GM19043 (cell line): ENCODE measurements around the gene HECW1.

Source experiments
- ATAC-seq: cut with Tn5 transposase; IDR thresholded peaks from one replicate; pipeline ENCODE4 v1.9.1; 2021; ENCODE audit warnings: low read depth; ENCODE audit not compliant: unreplicated experiment

HECW1 gene

DNA sequence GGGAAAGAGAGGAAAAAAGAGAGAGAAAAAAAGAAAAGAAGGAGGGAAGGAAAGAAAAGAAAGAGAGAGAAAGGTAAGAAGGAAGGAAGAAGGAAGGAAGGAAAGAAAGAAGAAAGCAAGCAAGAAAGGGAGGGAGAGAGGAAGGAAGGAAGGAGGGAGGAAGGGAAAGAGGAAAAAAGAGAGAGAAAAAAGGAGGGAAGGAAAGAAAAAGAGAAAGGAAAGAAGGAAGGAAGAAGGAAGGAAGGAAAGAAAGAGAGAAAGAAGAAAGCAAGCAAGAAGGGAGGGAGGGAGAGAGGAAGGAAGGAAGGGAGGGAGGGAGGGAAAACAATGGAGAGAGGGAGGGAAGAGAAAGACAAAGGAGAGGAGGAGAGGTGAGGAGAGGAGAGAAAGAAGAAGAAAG, 135.3 kb downstream of the HECW1 start:
- no peak for ATAC-seq

DNA sequence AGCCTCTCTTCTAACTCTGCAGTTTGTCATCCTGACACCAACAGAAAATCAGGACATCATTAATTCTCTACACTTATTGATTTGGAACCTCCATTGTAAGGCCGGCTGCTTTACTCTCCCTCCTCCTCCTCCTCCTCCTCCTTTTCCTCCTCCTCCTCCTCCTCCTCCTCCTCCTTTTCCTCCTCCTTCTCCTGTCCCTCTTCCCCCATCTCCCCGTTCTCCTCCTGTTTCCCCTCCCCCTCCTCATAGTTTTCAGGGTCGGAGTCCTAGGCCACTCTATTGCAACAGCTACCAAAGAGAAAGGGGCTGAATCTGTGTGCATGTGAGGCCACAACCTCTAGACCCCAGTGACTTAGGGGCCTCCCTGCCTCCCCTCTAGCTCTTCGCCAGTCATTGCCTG, 136.1 kb downstream of the HECW1 start:
- ATAC-seq: no peak

DNA sequence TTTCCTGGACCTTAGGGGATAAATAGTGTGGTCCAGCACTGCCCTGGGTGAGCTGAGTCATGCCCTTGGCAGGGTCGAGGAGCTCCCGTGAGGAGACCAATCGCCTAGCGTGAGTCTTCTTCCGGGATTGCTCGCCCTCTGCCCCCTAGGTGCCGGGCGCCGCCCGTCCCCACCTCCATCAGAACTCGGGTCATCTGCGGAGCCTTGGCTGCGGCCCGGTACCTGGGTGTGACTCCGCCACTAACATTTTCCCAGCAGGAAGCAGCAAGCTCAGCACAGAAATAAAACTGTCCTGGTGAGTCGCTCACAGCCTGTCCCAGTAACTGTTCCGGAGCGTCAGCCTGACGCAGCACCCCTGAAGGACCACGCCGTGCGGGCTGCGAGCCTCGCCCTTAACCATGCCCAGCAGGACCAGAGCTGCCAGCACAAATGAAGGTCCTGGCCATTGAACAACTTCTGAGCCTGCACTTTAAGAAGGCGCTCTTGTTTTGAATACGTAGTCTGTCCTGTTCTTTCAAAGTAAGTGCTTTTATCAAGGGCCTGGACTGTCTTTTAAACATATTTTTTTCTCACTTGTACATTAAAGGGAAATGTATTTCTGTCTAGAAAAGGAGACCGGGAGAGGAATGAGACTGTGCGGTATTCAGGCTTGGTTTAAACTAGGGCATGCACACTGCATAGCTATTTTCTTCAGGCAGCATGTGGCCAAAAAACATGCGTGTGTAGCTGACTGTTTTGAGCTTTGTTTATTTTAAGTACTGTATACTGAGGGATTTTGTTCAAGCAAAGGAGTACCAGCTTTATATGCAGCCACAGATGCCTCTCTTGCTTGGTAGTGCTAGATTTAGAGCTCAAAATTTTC, 136.7 kb downstream of the HECW1 start:
- no peak for ATAC-seq

DNA sequence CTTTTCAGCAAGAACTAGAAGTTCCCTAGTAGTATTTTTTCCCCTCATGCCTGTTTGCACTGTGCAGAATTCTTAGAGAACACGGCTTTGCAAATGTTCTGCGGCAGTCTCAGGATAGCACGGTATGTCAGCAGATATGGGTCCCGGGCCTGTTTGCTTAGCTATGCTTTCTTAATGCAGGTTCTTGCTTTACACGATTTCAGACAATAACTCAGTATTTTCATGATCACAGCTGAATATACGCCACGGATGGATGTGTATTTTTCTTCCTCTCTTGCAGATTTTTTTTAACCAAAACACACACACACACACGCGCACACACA, 137.3 kb downstream of the HECW1 start:
- ATAC-seq: no peak

DNA sequence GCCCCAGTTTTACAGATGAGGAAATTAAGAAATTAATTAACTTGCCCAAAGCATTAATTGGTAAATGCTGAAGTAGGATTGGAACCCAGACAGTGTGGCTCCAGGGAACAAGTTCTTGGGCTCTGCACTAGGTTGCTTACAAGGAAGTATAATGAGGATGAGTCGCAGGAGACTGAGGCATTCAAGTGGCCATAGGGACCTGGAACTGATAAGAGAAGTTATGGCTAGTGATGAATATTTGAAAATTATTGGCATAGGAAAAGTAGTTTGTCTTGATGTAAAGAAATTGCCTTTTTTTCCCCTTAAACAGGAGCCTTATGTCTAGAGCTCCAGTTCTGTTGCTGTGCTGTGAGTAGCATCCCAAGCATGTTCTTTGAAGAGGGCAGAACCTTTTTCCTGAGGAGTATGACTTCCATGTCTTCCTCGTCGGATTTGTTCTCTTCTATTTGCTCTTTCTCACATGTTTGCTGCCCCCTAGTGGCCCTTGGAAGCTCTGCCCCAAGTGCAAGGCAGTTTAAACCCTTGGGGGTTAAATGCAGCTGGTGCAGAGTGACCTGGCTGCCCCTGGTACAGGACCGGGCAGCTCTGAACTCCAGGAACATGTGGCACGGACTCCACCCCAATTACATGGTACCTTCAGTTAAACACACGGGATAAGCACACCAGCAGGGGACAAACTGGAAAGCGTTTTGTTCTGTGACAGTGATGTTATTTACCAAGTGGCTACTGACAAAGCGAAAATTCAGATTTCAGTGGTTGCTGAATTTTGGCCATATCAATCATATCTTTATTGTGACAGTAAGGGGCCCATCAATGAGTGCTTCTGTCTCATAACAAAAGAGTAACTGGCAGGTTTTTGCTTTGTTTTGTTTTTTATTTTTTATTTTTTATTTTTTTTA, 148.8 kb downstream of the HECW1 start:
- peak; percentile 80 for ATAC-seq

DNA sequence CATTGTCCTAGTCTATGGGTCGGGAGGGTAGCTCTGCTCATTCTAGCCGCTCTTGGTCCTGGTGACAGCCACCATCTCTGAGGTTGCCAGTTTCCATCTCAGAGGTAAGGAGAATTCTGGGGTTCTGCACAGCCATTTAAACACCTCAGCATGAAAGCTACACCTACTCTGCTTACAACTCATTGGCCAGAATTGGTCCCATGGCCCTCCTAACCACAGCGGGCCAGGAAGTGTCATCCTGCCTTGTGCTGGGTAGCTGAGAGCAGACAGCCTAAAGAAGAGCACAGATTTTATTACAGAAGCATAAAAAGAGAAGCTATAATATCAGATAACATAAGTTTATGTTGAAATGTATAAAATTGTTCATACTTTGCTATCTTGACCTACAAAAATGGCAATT, 152.7 kb downstream of the HECW1 start:
- ATAC-seq: no peak

DNA sequence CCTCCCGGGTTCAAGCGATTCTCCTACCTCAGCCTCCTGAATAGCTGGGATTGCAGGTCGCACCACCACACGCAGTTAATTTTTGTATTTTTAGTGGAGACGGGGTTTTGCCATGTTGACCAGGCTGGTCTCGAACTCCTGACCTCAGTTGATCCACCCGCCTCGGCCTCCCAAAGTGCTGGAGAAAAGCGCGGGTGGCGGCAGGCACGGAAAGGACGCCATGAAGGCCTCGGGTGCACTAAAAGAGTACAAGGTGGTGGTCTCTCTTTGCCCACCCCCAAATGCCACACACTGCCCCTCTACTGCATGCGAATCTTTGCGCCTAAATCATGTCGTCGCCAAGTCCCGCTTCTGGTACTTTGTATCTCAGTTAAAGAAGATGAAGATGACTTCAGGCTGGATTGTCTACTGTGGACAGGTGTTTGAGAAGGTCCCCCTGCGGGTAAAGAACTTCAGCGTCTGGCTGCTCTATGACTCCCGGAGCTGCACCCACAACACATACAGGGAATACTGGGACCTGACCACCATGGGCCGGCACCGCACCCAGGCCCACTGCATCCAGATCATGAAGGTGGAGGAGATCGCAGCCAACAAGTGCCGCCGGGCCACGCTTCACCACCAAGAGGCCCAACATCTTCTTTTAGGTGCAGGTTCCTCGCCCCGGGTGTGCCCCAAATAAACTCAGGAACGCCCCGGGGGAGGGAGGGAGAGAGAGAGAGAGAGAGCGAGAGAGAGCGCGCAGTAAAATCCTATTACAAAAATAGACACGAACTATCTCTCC, 161.7 kb downstream of the HECW1 start:
- ATAC-seq: no peak

DNA sequence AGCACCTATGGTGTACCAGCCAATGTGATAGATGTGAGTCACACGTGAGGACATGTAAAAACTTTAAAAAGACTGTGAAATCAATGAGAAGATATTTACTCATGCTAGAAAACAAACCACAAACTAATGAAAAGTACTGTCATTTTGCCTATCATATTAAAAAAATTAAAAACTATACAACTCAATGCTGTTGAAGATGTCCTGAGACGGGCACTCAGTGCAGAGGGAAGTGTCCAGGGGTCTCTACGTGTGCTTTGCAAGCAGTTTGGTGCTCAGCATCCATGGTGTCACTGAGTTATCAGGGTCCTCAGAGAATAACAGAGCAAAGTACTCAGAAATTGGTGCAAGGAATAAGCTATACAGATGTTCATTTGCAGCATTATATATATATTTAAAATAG, 162.3 kb downstream of the HECW1 start:
- no peak for ATAC-seq

DNA sequence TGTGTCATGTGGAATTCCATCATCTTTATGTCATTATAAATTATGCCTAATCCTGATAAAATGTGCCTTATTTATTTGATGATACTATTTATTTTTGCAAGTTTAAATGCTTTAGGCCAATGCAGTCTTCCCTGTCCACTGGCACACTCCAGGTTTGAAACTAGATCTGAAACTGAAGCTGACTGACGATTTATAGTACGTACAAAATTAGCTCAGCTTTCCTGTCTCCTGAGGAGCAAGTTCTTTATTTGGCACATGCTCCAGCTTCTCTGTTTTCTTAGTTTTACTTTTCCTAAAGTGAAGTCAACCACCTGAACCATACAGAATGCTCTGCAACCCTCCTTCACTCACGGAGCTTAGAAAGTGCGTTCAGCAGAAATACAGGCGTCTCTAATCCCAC, 164.1 kb downstream of the HECW1 start:
- no peak for ATAC-seq

DNA sequence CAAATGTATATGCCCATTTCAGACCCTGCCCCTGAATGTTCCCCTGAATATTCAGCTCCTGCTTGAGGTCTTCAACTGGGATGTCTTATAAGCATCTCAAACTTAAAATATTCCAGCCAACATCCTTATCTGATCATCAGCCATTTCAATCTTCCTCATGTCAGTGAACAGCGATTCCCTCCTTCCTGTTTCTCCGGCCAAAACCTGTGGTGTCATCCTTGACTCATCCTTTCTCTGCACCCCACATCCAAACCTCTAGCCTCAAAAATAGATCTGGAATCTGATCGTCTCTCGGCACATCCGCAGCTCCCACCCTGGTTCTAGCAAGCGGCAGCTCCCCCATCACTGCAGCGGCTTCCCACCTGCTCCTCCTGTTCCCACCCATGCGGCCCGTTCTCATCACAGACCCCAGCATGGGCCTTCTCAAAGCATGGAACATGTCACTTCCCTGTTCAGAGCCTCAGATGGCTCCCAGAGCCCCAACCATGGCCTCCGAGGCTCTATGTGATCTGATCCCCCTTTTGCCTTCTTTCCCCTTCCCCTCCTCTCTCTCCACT, 165.7 kb downstream of the HECW1 start:
- ATAC-seq: no peak

DNA sequence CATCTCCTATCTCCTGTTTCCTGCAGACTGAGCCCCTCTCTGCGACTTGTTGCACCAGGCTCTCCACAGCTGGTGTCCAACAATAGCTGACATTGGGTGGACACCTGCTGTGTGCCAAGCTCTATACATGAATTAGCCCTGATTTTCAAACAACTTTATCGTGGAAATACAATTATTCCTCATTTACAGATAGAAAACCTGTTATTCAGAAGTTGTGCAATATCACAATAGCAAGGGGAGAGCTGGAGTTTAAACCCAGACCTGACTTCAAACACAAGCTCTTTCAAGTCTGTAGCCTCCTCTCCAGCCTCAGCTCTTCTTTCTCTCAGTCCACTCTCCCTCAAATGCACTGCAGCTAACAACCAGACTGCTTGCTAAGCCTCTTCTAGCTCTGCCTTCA, 168.8 kb downstream of the HECW1 start:
- no peak for ATAC-seq

DNA sequence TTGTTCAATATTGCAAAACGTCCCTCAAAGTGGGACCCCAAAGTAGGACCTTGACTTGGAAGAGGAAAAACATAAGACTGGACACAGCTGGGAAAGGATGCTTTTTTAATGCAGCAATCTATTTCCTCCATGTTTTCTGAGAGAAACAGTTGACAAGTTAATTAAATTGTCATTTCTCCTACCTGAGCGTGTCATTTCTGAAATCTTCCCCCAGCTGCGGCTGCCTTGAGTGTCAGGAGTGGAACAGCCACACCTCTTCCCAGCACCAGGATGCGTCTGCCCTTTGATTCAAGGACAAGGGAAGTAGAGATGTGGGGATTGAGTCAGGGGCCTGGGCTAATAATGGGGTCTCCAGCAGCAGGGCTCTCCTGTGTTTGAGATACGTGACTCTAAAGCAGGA, 171.3 kb downstream of the HECW1 start:
- ATAC-seq: no peak

DNA sequence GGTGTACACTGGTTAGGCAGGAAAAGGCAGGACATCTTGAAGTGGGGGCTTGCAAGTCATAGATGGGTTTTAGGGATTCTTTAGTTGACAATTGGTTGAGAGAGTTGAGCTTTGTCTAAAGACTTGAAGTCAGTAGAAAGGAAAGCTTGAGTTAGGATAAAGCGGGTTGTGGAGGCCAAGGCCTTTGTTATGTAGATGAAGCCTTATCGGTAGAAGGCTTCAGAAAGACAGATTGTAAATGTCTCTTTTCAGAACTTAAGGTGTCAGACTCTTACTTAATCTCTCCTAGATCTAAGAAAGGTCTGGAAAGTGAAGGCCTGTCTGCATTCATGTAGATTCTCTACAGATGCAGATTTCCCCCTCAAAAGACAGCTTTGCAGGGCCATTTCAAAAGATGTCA, 177.4 kb downstream of the HECW1 start:
- ATAC-seq: no peak

DNA sequence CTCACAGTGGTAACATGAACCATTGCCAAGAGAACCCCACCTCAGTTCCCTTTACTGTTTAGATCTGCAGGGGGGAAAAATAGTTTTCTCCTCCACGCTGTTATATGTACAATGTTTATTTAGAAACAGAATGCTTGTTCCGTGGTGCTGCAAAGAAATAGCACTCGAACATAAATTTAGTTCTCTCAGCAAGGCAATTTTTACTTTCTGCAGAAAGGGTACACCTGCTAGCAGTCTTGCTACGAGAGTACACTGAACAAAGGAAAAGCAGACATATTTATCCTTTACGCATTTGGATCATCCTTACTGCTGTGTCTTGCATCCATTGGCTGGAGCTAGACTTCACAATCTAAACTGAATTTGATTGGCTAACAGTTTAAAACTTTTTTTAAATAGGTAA, 178.5 kb downstream of the HECW1 start:
- ATAC-seq: no peak

DNA sequence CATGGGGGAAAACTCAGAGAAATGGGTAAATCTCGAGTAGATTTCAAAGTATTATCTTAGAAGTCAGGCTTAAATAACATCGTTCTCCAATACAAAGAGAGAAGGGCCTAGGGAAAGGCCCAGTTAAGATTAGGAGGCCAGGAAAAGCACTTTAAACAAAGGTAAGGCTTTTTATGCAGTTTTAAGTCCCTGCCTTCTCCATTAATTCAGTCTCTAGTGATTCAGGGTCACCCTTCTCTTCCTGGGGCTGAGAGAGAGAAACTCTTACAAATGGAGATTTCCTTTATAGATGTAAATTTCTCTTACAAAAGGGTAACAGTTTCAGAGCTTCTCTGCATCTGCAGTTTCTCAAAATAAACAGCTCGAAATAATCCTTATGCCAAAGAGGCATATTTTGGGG, 179.3 kb downstream of the HECW1 start:
- no peak for ATAC-seq

DNA sequence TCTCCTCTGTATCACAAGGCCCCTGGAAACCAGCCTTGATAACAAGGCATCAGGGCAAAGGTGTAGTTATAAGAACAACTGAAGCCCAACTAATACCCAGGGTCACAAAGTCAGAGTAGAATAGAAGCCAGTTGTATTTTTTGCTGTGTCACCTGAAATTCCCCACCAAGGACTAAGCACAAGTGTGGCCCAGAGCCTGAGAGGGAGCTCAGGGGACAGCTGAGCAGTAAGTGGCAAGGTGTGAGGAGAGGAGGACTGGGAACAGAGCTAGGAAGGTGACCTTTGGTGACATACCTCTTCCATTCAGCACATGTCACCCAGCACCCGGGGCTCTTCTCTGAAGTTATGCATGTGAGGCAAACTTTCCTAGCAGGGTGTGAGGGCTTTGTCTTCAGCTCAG, 179.9 kb downstream of the HECW1 start:
- no peak for ATAC-seq

DNA sequence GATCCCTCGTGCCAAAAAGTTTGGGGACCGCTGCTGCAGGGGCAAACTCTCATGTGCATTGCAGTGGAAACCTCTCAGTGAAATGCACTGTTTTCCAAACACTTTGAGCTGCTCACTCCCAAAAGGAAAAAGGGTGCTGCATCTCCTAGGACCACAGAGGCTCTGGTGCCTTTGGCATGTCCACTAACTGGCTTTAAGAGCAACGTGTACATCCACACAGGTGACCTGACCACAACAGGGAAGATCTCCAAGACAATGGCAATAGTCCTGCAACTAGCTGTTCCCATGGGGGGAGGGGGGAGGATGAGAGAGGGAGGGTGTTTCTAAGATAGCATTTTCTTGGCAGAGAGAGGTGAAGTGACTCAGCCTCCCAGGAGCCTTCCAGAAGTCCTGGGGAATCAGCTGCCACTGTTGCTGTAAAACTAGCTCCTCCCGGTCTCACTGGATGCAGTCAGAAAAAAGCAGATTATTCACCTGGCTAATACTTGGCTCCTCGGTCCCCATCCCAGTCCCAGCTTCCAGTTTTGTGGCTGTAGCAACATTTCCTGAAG, 181.7 kb downstream of the HECW1 start:
- ATAC-seq: no peak

DNA sequence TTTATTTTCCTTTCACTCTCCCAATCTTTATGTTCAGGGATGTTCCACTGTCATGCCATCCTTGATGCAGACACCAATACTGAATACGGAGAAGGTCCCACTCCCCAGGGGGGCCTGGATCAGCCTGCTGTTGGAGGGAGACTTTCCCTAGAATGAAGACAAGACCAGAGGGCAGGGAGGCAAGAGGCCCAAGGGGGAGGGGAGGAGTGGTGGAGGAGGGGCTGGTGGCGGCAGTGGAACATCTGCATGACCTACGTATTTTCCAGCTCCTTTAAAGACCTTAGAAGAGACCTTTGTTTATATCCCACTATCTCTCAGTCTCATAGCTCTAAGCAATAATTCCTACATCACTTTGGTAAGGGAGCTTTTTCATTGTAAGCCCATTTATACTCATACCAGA, 183.0 kb downstream of the HECW1 start:
- no peak for ATAC-seq

DNA sequence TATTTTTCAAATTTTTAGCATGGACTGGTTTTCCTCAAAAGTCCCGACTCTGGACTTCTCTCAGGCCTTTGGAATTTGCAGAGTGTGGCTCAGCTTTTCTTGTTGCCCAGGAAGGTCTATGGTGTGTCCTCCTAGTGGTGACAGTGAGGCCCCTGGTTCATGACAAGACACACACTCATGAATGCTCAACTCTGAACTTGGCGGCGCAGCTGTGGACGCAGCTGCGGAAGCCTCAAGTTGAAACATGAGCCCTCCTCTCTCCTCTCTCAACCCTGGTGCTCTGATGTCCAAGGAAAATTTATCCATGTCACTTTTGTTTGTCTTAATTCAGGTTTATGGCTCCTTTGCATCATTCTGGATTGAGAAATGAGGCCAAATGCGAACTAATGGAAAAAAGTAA, 183.9 kb downstream of the HECW1 start:
- no peak for ATAC-seq

DNA sequence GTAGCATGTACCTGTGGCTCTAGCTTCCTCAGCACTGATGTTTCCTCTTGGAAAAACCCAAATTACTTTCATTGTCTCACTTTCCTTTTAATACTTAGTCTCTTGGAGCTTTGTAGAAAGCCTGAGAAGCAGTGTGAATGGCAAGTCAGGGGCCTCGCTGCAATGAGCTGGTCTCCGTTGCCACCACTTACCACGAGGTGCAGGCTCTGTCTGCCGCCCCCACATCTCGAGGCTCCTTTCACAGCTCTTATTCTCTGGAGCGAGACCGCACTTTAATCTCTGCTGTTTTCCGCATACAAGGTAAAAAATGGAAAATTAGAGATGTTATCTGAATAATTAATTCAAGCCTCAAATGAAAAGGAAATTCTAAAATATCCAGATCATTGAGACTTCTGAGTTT, 186.2 kb downstream of the HECW1 start:
- no peak for ATAC-seq

DNA sequence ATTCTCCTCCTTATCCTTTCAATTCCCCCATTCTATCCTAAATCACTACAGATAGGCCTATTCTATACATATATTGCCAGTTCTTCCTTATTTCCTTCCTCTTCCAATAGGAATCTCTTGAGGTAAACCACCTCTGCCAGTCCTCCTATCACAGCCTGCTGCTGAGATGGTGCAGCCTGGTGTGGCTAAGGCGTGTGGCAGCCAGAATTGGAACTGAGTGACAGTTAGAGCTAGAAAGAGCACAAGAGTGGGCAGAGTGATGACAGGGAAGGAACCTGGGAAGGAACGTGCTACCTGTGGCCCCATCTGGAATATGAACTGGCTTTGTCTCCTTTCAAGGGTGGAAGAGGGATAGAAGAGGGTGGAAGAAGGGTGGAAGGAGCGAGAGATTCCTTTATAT, 187.7 kb downstream of the HECW1 start:
- ATAC-seq: no peak
